ENCODE measurements around the gene CERK. TPM values are rescaled to one million over a fixed set of nuclear protein-coding genes. Genes with fewer than 3 reads are reported as not detected.
A peak's percentile ranks its signal among the peaks of the same experiment; 100 is the strongest.

Gene CERK
- total RNA-seq, 1 donor, result 38.9 TPM

GRCh38 chr22:46664301-46664855 lies 73.7 kb downstream of the CERK start:
- H3K4me3 ChIP-seq (ENCODE audit: low read depth, low read length), result no peak overlapping the region
- no peak for TF ChIP-seq CTCF (IDR thresholded peaks at IDR 0.05; ENCODE audit: insufficient read depth, low read depth, low read length)
- no peak for DNase-seq (ENCODE audit: low read depth)

- no peak for DNase-seq (ENCODE audit: low read depth)
- no peak for TF ChIP-seq CTCF (IDR thresholded peaks at IDR 0.05; ENCODE audit: insufficient read depth, low read depth, low read length)
- H3K4me3 ChIP-seq (ENCODE audit: low read depth, low read length), result no peak overlapping the region
These were observed 74.5 kb downstream of the CERK start for GRCh38 chr22:46663436-46664100.

- TF ChIP-seq CTCF (IDR thresholded peaks at IDR 0.05; ENCODE audit: insufficient read depth, low read depth, low read length), result no peak
- H3K4me3 ChIP-seq (ENCODE audit: low read depth, low read length), result no peak overlapping the region
- no peak for DNase-seq (ENCODE audit: low read depth)
These were observed 75.1 kb downstream of the CERK start for GRCh38 chr22:46663001-46663400.

GRCh38 chr22:46662226-46662625 lies 75.8 kb downstream of the CERK start:
- no peak for TF ChIP-seq CTCF (IDR thresholded peaks at IDR 0.05; ENCODE audit: insufficient read depth, low read depth, low read length)
- no peak for DNase-seq (ENCODE audit: low read depth)
- no peak overlapping the region for H3K4me3 ChIP-seq (ENCODE audit: low read depth, low read length)

- TF ChIP-seq CTCF (IDR thresholded peaks at IDR 0.05; ENCODE audit: insufficient read depth, low read depth, low read length), result no peak
- DNase-seq (ENCODE audit: low read depth), result peak; percentile 45
- no peak overlapping the region for H3K4me3 ChIP-seq (ENCODE audit: low read depth, low read length)
These were observed 76.7 kb downstream of the CERK start for GRCh38 chr22:46661221-46661851.

GRCh38 chr22:46660604-46661201 lies 77.3 kb downstream of the CERK start:
- H3K4me3 ChIP-seq (ENCODE audit: low read depth, low read length), result no peak overlapping the region
- no peak for TF ChIP-seq CTCF (IDR thresholded peaks at IDR 0.05; ENCODE audit: insufficient read depth, low read depth, low read length)
- DNase-seq (ENCODE audit: low read depth), result no peak

Measured in fibroblast of villous mesenchyme (primary cell).